Gastroesophageal sphincter (tissue), 3 donors: ENCODE results near the gene C6.

Experiments
- POLR2A ChIP-seq, 2 donors: fragments of 450-650 bp; IDR thresholded peaks; one replicate each; pipeline ENCODE4 v1.6.1; 2017; ENCODE audit warnings: antibody characterized with exemption in 2 of 2, mild to moderate bottlenecking in 2 of 2, moderate library complexity in 1 of 2
- TF ChIP-seq, protein P1 (sequence below), 4 experiments: fragments of 200-600 bp in 2 of 4; fragments of 450-650 bp in 2 of 4; sonication (generic) in 1 of 4; IDR thresholded peaks; one replicate each; pipeline ENCODE4 v1.5.1; 2017 to 2019; ENCODE audit warnings: antibody characterized with exemption in 4 of 4, mild to moderate bottlenecking in 2 of 4, moderate library complexity in 2 of 4

DNA sequence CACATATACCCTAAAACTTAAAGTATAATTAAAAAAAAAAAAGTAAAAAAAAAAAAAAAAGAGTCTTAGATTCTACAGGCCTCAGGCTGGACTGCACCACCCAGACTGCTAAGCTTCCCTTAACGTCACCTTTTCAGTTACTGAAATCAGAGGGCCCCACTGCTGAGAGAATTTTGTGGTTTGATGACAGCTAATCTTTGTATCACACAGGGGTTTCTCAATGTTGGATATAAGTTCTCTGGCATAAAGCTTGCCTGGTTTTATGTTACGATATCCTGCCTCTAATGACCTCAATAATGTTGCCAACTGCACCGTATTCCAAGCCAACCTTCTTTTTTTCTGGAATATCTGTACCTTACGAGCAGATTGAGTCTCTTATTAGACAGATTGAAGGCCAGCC lies 43.1 kb upstream of the C6 start:
- no peak for TF ChIP-seq POLR2A (IDR thresholded peaks at IDR 0.05)
- TF ChIP-seq, protein P1, sequence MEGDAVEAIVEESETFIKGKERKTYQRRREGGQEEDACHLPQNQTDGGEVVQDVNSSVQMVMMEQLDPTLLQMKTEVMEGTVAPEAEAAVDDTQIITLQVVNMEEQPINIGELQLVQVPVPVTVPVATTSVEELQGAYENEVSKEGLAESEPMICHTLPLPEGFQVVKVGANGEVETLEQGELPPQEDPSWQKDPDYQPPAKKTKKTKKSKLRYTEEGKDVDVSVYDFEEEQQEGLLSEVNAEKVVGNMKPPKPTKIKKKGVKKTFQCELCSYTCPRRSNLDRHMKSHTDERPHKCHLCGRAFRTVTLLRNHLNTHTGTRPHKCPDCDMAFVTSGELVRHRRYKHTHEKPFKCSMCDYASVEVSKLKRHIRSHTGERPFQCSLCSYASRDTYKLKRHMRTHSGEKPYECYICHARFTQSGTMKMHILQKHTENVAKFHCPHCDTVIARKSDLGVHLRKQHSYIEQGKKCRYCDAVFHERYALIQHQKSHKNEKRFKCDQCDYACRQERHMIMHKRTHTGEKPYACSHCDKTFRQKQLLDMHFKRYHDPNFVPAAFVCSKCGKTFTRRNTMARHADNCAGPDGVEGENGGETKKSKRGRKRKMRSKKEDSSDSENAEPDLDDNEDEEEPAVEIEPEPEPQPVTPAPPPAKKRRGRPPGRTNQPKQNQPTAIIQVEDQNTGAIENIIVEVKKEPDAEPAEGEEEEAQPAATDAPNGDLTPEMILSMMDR (IDR thresholded peaks at IDR 0.05), result no peak
